ENCODE data around the gene CFAP61.
"Not testable (repeated sequence)": the region's sequence is repeated elsewhere in the genome, so short reads cannot be mapped to it uniquely, and the experiment has no call there.

CFAP61 gene

GRCh38 chr20:20052074-20052970 lies at the start of gene CFAP61, which contains the start of gene CRNKL1:
Gene CFAP61 (plus strand): TSS chr20:20052532. CDS start chr20:20056654, 4,122 bp downstream.
Gene CRNKL1 (minus strand): TSS chr20:20052466. CDS start chr20:20052342, 124 bp downstream.
- DNase-seq, result peak; percentile 97

GRCh38 chr20:20003031-20003954 lies 49.0 kb upstream of the CFAP61 start:
- DNase-seq, result peak; percentile 53

- DNase-seq, result not testable (repeated sequence)
Measured at GRCh38 chr20:20003955-20004322, 48.4 kb upstream of the CFAP61 start.

GRCh38 chr20:20005342-20005741 lies 47.0 kb upstream of the CFAP61 start:
- no peak for DNase-seq

- no peak for DNase-seq
Measured at GRCh38 chr20:20009784-20010253, 42.5 kb upstream of the CFAP61 start.

GRCh38 chr20:20010639-20011500 lies 41.5 kb upstream of the CFAP61 start:
- DNase-seq, result no peak

GRCh38 chr20:20012541-20012940 lies 39.8 kb upstream of the CFAP61 start:
- no peak for DNase-seq

GRCh38 chr20:20014659-20015058 lies 37.7 kb upstream of the CFAP61 start:
- DNase-seq, result peak; percentile 31

- DNase-seq, result peak; percentile 93
Measured at GRCh38 chr20:20017001-20017843, 35.1 kb upstream of the CFAP61 start, which contains the start of gene NAA20. Gene NAA20 (plus strand): TSS chr20:20017362. CDS start chr20:20017397, 35 bp downstream.

- DNase-seq, result peak; percentile 6
Measured at GRCh38 chr20:20017844-20018185, 34.5 kb upstream of the CFAP61 start.

GRCh38 chr20:20018366-20018765 lies 34.0 kb upstream of the CFAP61 start:
- DNase-seq, result no peak

- no peak for DNase-seq
Measured at GRCh38 chr20:20019123-20019522, 33.2 kb upstream of the CFAP61 start.

GRCh38 chr20:20020908-20021307 lies 31.4 kb upstream of the CFAP61 start:
- no peak for DNase-seq

- no peak for DNase-seq
Measured at GRCh38 chr20:20021835-20022234, 30.5 kb upstream of the CFAP61 start.

- DNase-seq, result no peak
Measured at GRCh38 chr20:20022498-20022897, 29.8 kb upstream of the CFAP61 start.

GRCh38 chr20:20023395-20023794 lies 28.9 kb upstream of the CFAP61 start:
- no peak for DNase-seq

GRCh38 chr20:20024942-20025341 lies 27.4 kb upstream of the CFAP61 start:
- no peak for DNase-seq

GRCh38 chr20:20027284-20027683 lies 25.0 kb upstream of the CFAP61 start:
- no peak for DNase-seq

GRCh38 chr20:20031790-20032189 lies 20.5 kb upstream of the CFAP61 start:
- DNase-seq, result no peak

GRCh38 chr20:20034486-20034885 lies 17.8 kb upstream of the CFAP61 start:
- DNase-seq, result no peak

GRCh38 chr20:20036756-20037155 lies 15.6 kb upstream of the CFAP61 start:
- no peak for DNase-seq
